Adrenal gland (tissue), 12 donors: ENCODE measurements around the gene HOXD12. TPM values are rescaled to one million over a fixed set of nuclear protein-coding genes. Genes with fewer than 3 reads are reported as not detected.

Source experiments
- DNase-seq, 7 donors: peaks; one replicate each; pipeline ENCODE4 v3.0.0-alpha.2; 2019 to 2020
- H3K27ac ChIP-seq, 5 donors: fragments of 200-600 bp; sonication (generic) in 4 of 5; 1 replicate in 3 of 5; 2 replicates in 2 of 5; pipeline versions ENCODE4 v1.5.1 to v1.8.0; 2016 to 2020; ENCODE audit warnings: mild to moderate bottlenecking in 1 of 5
- H3K27me3 ChIP-seq: fragments of 200-600 bp; 2 replicates; pipeline ENCODE4 v1.8.0; 2021
- H3K36me3 ChIP-seq, 2 donors: fragments of 200-600 bp; replicated peaks in 1 of 2; 1 replicate in 1 of 2; 2 replicates in 1 of 2; pipeline versions ENCODE4 v1.5.1 to v1.8.0; 2018 to 2022
- H3K4me1 ChIP-seq, 2 donors: fragments of 200-600 bp; replicated peaks in 1 of 2; 1 replicate in 1 of 2; 2 replicates in 1 of 2; pipeline versions ENCODE4 v1.5.1 to v1.8.0; 2018 to 2021
- H3K4me3 ChIP-seq, 4 donors: fragments of 200-600 bp; sonication (generic) in 3 of 4; one replicate each; pipeline ENCODE4 v1.5.1; 2016 to 2018
- H3K9me3 ChIP-seq, 3 donors: fragments of 200-600 bp; sonication (generic) in 1 of 3; replicated peaks in 1 of 3; 1 replicate in 2 of 3; 2 replicates in 1 of 3; pipeline versions ENCODE4 v1.5.1 to v1.8.0; 2016 to 2021
- CTCF ChIP-seq, 6 experiments: fragments of 450-650 bp in 4 of 6; fragments of 200-600 bp in 2 of 6; sonication (generic) in 1 of 6; IDR thresholded peaks; 1 replicate in 5 of 6; 2 replicates in 1 of 6; pipeline versions ENCODE4 v1.5.1 to v1.8.0; 2016 to 2021; ENCODE audit warnings: antibody characterized with exemption in 6 of 6, mild to moderate bottlenecking in 2 of 6, moderate library complexity in 1 of 6
- POLR2A ChIP-seq, 2 donors: fragments of 450-650 bp; IDR thresholded peaks; one replicate each; pipeline ENCODE4 v1.6.1; 2017; ENCODE audit warnings: antibody characterized with exemption in 2 of 2, mild to moderate bottlenecking in 2 of 2, moderate library complexity in 1 of 2
- WGBS, 4 donors: extraction: QIAGEN DNeasy Blood & Tissue Kit in 2 of 4; methylation state at CpG; one replicate each; pipeline versions ENCODE4 v1.1.5 to v1.1.7; 2013 to 2017; 5-methylcytosine and 5-hydroxymethylcytosine counted together
- intact Hi-C, 2 donors: fragments of 100-400 bp; cut with DNase I; formaldehyde crosslinking; loops; one replicate each; pipeline versions ENCODE4 v1.14.1 to v1.15.0; 2022 to 2023
- polyA plus RNA-seq, 3 donors: library from polyadenylated mRNA; stranded (reverse); fragments of 200-250 nt in 2 of 3; fragments of 350-450 nt in 1 of 3; fragmentation: Illumina TruSeq in 1 of 3; extraction: RNeasy Lipid Tissue Mini Kit (QIAGEN cat#74804) in 1 of 3; gene quantifications; one replicate each; pipeline ENCODE4 v1.2.3, GENCODE V29; 2013 to 2014
- total RNA-seq, 9 donors: library from RNA; depleted of rRNA in 4 of 9; stranded (reverse); fragments of >200 nt in 4 of 9; fragments of 120-200 nt in 1 of 9; fragmentation: NEBNext Ultra II Directional in 1 of 9; extraction: Animal tissue kit (Norgen Biotek cat#: 25700) in 1 of 9; gene quantifications; one replicate each; pipeline versions ENCODE4 v1.1.0 to v1.2.4, GENCODE V29; 2013 to 2023
- donor health status: healthy with polysubstance abuse.
- donor health status: Bipolar disorder and iron deficiency.
- donor health status: DM: yes; HTN: yes; CAD: no.
- donor health status: DM: no; HTN: no; CAD: no.
- donor health status: DM: no; HTN: no; CAD: no.
- donor health status: DM: yes; HTN: yes; CAD: no.

HOXD12 gene
- total and polyA plus RNA-seq, 12 donors: not detected

GRCh38 chr2:176130957-176131847, 31.6 kb downstream of the HOXD12 start:
- WGBS, 4 donors: 17 to 36% (median 22%) methylated on average over 15 of the region's 15 CpGs

GRCh38 chr2:176131848-176132158, 32.2 kb downstream of the HOXD12 start:
- Histone ChIP-seq H3K27ac (peak overlapping the region in 4 of 5 donors; percentile 62 to 97 (median 78)), H3K36me3 (peaks cover 0 to 2% of the 10 kb centered on the region in 2 donors), H3K4me3 (peak overlapping the region in 2 of 4 donors; percentile 42 to 78), H3K9me3 (no peaks in the 10 kb centered on the region), H3K27me3 (no peaks in the 10 kb centered on the region), H3K4me1 (peaks cover 17 to 39% of the 10 kb centered on the region in 2 donors)
- no peak for DNase-seq
- TF ChIP-seq CTCF (IDR thresholded peaks at IDR 0.05) (no peak), POLR2A (IDR thresholded peaks at IDR 0.05) (no peak)
- 32 to 56% (median 48%) methylated on average over 4 of the region's 4 CpGs for WGBS, 4 donors
- intact Hi-C loops: no loop called here

More at GRCh38 chr2:176130957-176131847, 31.6 kb downstream of the HOXD12 start:
- H3K27ac ChIP-seq: peak overlapping the region; percentile 66 to 99 (median 89)
- no peaks in the 10 kb centered on the region for H3K9me3 ChIP-seq
- peaks cover 17 to 40% of the 10 kb centered on the region in 2 donors for H3K4me1 ChIP-seq
- intact Hi-C loops: no loop called here
- TF ChIP-seq CTCF (IDR thresholded peaks at IDR 0.05): no peak
- TF ChIP-seq POLR2A (IDR thresholded peaks at IDR 0.05): no peak
- no peaks in the 10 kb centered on the region for H3K27me3 ChIP-seq
- H3K36me3 ChIP-seq: peaks cover 0 to 2% of the 10 kb centered on the region in 2 donors
- H3K4me3 ChIP-seq: peak overlapping the region in 2 of 4 donors; percentile 42 to 78
- peak in 2 of 7 donors; percentile 16 to 46 for DNase-seq

GRCh38 chr2:176132205-176133171, 32.9 kb downstream of the HOXD12 start:
- Histone ChIP-seq H3K9me3 (no peaks in the 10 kb centered on the region), H3K4me1 (peaks cover 17 to 33% of the 10 kb centered on the region in 2 donors), H3K27ac (peak overlapping the region; percentile 37 to 97 (median 65)), H3K27me3 (no peaks in the 10 kb centered on the region), H3K36me3 (peaks cover 0 to 2% of the 10 kb centered on the region in 2 donors), H3K4me3 (peak overlapping the region in 2 of 4 donors; percentile 42 to 78)
- peak in 4 of 7 donors; percentile 10 to 58 (median 34) for DNase-seq
- intact Hi-C loops: no loop called here
- TF ChIP-seq POLR2A (IDR thresholded peaks at IDR 0.05) (peak in 1 of 2 donors; percentile 12), CTCF (IDR thresholded peaks at IDR 0.05) (no peak)
- 35 to 67% (median 45%) methylated on average over 33 of the region's 33 CpGs for WGBS, 4 donors

- peak in 2 of 7 donors; percentile 27 to 57 for DNase-seq
These were observed 33.8 kb downstream of the HOXD12 start for GRCh38 chr2:176133389-176133788.

More at GRCh38 chr2:176133389-176133788, 33.8 kb downstream of the HOXD12 start:
- TF ChIP-seq POLR2A (IDR thresholded peaks at IDR 0.05): no peak
- TF ChIP-seq CTCF (IDR thresholded peaks at IDR 0.05): no peak
- Histone ChIP-seq H3K4me1 (peaks cover 21 to 39% of the 10 kb centered on the region in 2 donors), H3K4me3 (no peak overlapping the region), H3K9me3 (no peaks in the 10 kb centered on the region), H3K27me3 (no peaks in the 10 kb centered on the region), H3K36me3 (peaks cover 0 to 2% of the 10 kb centered on the region in 2 donors), H3K27ac (peak overlapping the region in 3 of 5 donors; percentile 65 to 97 (median 89))
- intact Hi-C loops: no loop called here
